SU-DHL-6 (cell line): ENCODE results near the gene SLC22A1.

Source experiments
- H2AFZ ChIP-seq: fragments of 200-600 bp; sonication (generic); 2 replicates; pipeline ENCODE4 v1.6.1; 2014; ENCODE audit warnings: low read depth, mild to moderate bottlenecking, moderate library complexity, mixed read lengths, antibody characterized with exemption, low read length; ENCODE audit not compliant: severe bottlenecking
- H3F3A ChIP-seq: fragments of 200-600 bp; shearing (Covaris generic); 2 replicates; pipeline ENCODE4 v1.6.0; 2016; ENCODE audit warnings: antibody characterized with exemption, mild to moderate bottlenecking; ENCODE audit not compliant: insufficient read depth
- H3K27ac ChIP-seq: fragments of 200-600 bp; sonication (generic); 2 replicates; pipeline ENCODE4 v1.5.1; 2016; ENCODE audit warnings: low read depth, mild to moderate bottlenecking, low read length, moderate library complexity, mixed read lengths
- H3K27me3 ChIP-seq: fragments of 200-600 bp; sonication (generic), shearing (Covaris generic); 2 replicates; pipeline ENCODE4 v1.6.0; 2014; ENCODE audit warnings: mild to moderate bottlenecking, low read length
- H3K36me3 ChIP-seq: fragments of 200-600 bp; sonication (generic); 2 replicates; pipeline ENCODE4 v1.6.1; 2014; ENCODE audit warnings: mild to moderate bottlenecking, low read length, mixed read lengths
- H3K4me2 ChIP-seq: fragments of 300-600, 200-600 bp; shearing (Covaris generic), sonication (generic); 2 replicates; pipeline ENCODE4 v1.6.0; 2014; ENCODE audit warnings: low read length, low read depth, mild to moderate bottlenecking; ENCODE audit not compliant: poor library complexity, severe bottlenecking
- H3K4me3 ChIP-seq: fragments of 200-600 bp; sonication (generic); 2 replicates; pipeline ENCODE4 v1.5.1; 2014; ENCODE audit warnings: antibody characterized with exemption, low read length, mild to moderate bottlenecking, mixed read lengths; ENCODE audit not compliant: insufficient read depth, poor library complexity, severe bottlenecking
- H3K79me2 ChIP-seq: fragments of 200-600 bp; sonication (generic); 2 replicates; pipeline ENCODE4 v1.6.1; 2014; ENCODE audit warnings: mild to moderate bottlenecking, low read length, moderate library complexity; ENCODE audit not compliant: insufficient read depth
- H3K9ac ChIP-seq: fragments of 200-600 bp; sonication (generic); 2 replicates; pipeline ENCODE4 v1.7.0; 2014; ENCODE audit warnings: mild to moderate bottlenecking, low read length
- H3K9me2 ChIP-seq: fragments of 200-600 bp; sonication (generic); replicated peaks from 2 replicates; pipeline ENCODE4 v1.6.1; 2014; ENCODE audit warnings: low read length; ENCODE audit not compliant: insufficient read depth
- H3K9me3 ChIP-seq: fragments of 200-600 bp; sonication (generic); 2 replicates; pipeline ENCODE4 v1.6.1; 2014; ENCODE audit warnings: low read length, mixed read lengths; ENCODE audit not compliant: insufficient read depth
- H4K20me1 ChIP-seq: fragments of 200-600 bp; sonication (generic); 2 replicates; pipeline ENCODE4 v1.6.1; 2014; ENCODE audit warnings: low read depth, mild to moderate bottlenecking, antibody characterized with exemption, low read length, moderate library complexity, mixed read lengths
- EZH2phosphoT487 ChIP-seq: fragments of 200-600 bp; sonication (generic), shearing (Covaris generic); conservative IDR thresholded peaks from 2 replicates; pipeline ENCODE4 v1.6.1; 2018; ENCODE audit warnings: mild to moderate bottlenecking, antibody characterized with exemption, low read length, moderate library complexity, mixed read lengths
- TF ChIP-seq, protein P1 (sequence below): fragments of 200-600 bp; sonication (generic); IDR thresholded peaks from one replicate; pipeline ENCODE4 v1.5.1; 2017; ENCODE audit warnings: antibody characterized with exemption, mild to moderate bottlenecking, low read length, moderate library complexity; ENCODE audit not compliant: insufficient read depth, poor library complexity, severe bottlenecking

SLC22A1 gene

GRCh38 chr6:160141001-160141726, 19.5 kb downstream of the SLC22A1 start:
- H3K4me2 ChIP-seq: no peak overlapping the region
- no peaks in the 10 kb centered on the region for H3K9me3 ChIP-seq
- H3K27me3 ChIP-seq: no peaks in the 10 kb centered on the region
- H2AFZ ChIP-seq: no peak overlapping the region
- no peaks in the 10 kb centered on the region for H3F3A ChIP-seq
- H4K20me1 ChIP-seq: no peaks in the 10 kb centered on the region
- no peak overlapping the region for H3K9ac ChIP-seq
- H3K27ac ChIP-seq: no peak overlapping the region
- H3K4me3 ChIP-seq: no peak overlapping the region
- H3K36me3 ChIP-seq: no peaks in the 10 kb centered on the region
- no peak for TF ChIP-seq EZH2phosphoT487
- TF ChIP-seq, protein P1, sequence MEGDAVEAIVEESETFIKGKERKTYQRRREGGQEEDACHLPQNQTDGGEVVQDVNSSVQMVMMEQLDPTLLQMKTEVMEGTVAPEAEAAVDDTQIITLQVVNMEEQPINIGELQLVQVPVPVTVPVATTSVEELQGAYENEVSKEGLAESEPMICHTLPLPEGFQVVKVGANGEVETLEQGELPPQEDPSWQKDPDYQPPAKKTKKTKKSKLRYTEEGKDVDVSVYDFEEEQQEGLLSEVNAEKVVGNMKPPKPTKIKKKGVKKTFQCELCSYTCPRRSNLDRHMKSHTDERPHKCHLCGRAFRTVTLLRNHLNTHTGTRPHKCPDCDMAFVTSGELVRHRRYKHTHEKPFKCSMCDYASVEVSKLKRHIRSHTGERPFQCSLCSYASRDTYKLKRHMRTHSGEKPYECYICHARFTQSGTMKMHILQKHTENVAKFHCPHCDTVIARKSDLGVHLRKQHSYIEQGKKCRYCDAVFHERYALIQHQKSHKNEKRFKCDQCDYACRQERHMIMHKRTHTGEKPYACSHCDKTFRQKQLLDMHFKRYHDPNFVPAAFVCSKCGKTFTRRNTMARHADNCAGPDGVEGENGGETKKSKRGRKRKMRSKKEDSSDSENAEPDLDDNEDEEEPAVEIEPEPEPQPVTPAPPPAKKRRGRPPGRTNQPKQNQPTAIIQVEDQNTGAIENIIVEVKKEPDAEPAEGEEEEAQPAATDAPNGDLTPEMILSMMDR: no peak
- no peaks in the 10 kb centered on the region for H3K9me2 ChIP-seq
- H3K79me2 ChIP-seq: no peaks in the 10 kb centered on the region

- Histone ChIP-seq H3K27ac (no peak overlapping the region), H3K9me2 (no peaks in the 10 kb centered on the region), H3K27me3 (no peaks in the 10 kb centered on the region), H3K4me3 (no peak overlapping the region), H3K79me2 (no peaks in the 10 kb centered on the region), H3K9ac (no peak overlapping the region), H3K4me2 (no peak overlapping the region), H4K20me1 (no peaks in the 10 kb centered on the region), H3K9me3 (no peaks in the 10 kb centered on the region), H2AFZ (no peak overlapping the region), H3K36me3 (no peaks in the 10 kb centered on the region), H3F3A (no peaks in the 10 kb centered on the region)
- TF ChIP-seq, protein P1: no peak
- TF ChIP-seq EZH2phosphoT487: no peak
Observed at GRCh38 chr6:160142115-160142715, 20.6 kb downstream of the SLC22A1 start.

- H3K4me2 ChIP-seq: no peak overlapping the region
- H3K27ac ChIP-seq: no peak overlapping the region
- H3K4me3 ChIP-seq: no peak overlapping the region
- H4K20me1 ChIP-seq: no peaks in the 10 kb centered on the region
- H3K9me2 ChIP-seq: no peaks in the 10 kb centered on the region
- H3F3A ChIP-seq: no peaks in the 10 kb centered on the region
- H3K9me3 ChIP-seq: no peaks in the 10 kb centered on the region
- H3K79me2 ChIP-seq: no peaks in the 10 kb centered on the region
- no peak for TF ChIP-seq EZH2phosphoT487
- TF ChIP-seq, protein P1: no peak
- peaks cover 3% of the 10 kb centered on the region; the same call in 1 of the 2 replicates for H3K27me3 ChIP-seq
- no peak overlapping the region for H3K9ac ChIP-seq
- H3K36me3 ChIP-seq: no peaks in the 10 kb centered on the region
- no peak overlapping the region for H2AFZ ChIP-seq
Observed at GRCh38 chr6:160146454-160147145, 25.0 kb downstream of the SLC22A1 start.
